SW 1271 (cell line): ENCODE results near the gene FBN2.
A peak's percentile ranks its signal among the peaks of the same experiment; 100 is the strongest.

Source experiments
- DNase-seq, 2 experiments: peaks; one replicate each; lab custom pipeline; 2025; lab: John Stamatoyannopoulos, UW

FBN2 gene

GRCh38 chr5:128252756-128253155, 285.3 kb downstream of the FBN2 start:
- no peak for DNase-seq

GRCh38 chr5:128252196-128252595, 285.8 kb downstream of the FBN2 start:
- DNase-seq = no peak

- no peak for DNase-seq
Measured at GRCh38 chr5:128245974-128246373, 292.1 kb downstream of the FBN2 start.

- no peak for DNase-seq
Measured at GRCh38 chr5:128243958-128244582, 294.0 kb downstream of the FBN2 start.

GRCh38 chr5:128241051-128241695, 296.9 kb downstream of the FBN2 start:
- no peak for DNase-seq

GRCh38 chr5:128237546-128237945, 300.5 kb downstream of the FBN2 start:
- DNase-seq = no peak

GRCh38 chr5:128237000-128237399, 301.0 kb downstream of the FBN2 start:
- no peak for DNase-seq

- DNase-seq = no peak
Measured at GRCh38 chr5:128236334-128236733, 301.7 kb downstream of the FBN2 start.

GRCh38 chr5:128234928-128235641, 303.0 kb downstream of the FBN2 start:
- no peak for DNase-seq

GRCh38 chr5:128228521-128228920, 309.5 kb downstream of the FBN2 start:
- no peak for DNase-seq

GRCh38 chr5:128228008-128228407, 310.0 kb downstream of the FBN2 start:
- DNase-seq = peak in 1 of 2 experiments; percentile 20

- DNase-seq = no peak
Measured at GRCh38 chr5:128225245-128226030, 312.6 kb downstream of the FBN2 start.

- DNase-seq = no peak
Measured at GRCh38 chr5:128224336-128224735, 313.7 kb downstream of the FBN2 start.

- no peak for DNase-seq
Measured at GRCh38 chr5:128220841-128221240, 317.2 kb downstream of the FBN2 start.

GRCh38 chr5:128216860-128217531, 321.0 kb downstream of the FBN2 start:
- no peak for DNase-seq

- DNase-seq = no peak
Measured at GRCh38 chr5:128216285-128216684, 321.8 kb downstream of the FBN2 start.

- DNase-seq = no peak
Measured at GRCh38 chr5:128213833-128214232, 324.2 kb downstream of the FBN2 start.

GRCh38 chr5:128213340-128213739, 324.7 kb downstream of the FBN2 start:
- DNase-seq = peak in 1 of 2 experiments; percentile 53

GRCh38 chr5:128212191-128212806, 325.7 kb downstream of the FBN2 start:
- no peak for DNase-seq

GRCh38 chr5:128208436-128208835, 329.6 kb downstream of the FBN2 start:
- no peak for DNase-seq
